Glutamatergic neuron (in vitro differentiated cells): Measurements from ENCODE around the gene ZNF774. TPM values are rescaled to one million over a fixed set of nuclear protein-coding genes. Genes with fewer than 3 reads are reported as not detected.

Experiments used
- DNase-seq: peaks from one replicate; pipeline ENCODE4 v3.0.0; 2022
- H3K27ac Mint-ChIP-seq: one replicate; pipeline ENCODE4 v1.8.0; 2020; ENCODE audit warnings: mild to moderate bottlenecking, mixed read lengths, inconsistent platforms; ENCODE audit not compliant: unreplicated experiment
- H3K27me3 Mint-ChIP-seq: one replicate; pipeline ENCODE4 v1.8.0; 2020; ENCODE audit warnings: mild to moderate bottlenecking, moderate library complexity, mixed read lengths, inconsistent platforms; ENCODE audit not compliant: unreplicated experiment
- H3K36me3 Mint-ChIP-seq: one replicate; pipeline ENCODE4 v1.8.0; 2020; ENCODE audit warnings: mild to moderate bottlenecking, mixed read lengths, inconsistent platforms; ENCODE audit not compliant: unreplicated experiment
- H3K4me1 Mint-ChIP-seq: one replicate; pipeline ENCODE4 v1.8.0; 2020; ENCODE audit warnings: mild to moderate bottlenecking, low read depth, mixed read lengths, inconsistent platforms; ENCODE audit not compliant: unreplicated experiment
- H3K4me3 Mint-ChIP-seq: one replicate; pipeline ENCODE4 v1.8.0; 2020; ENCODE audit warnings: mild to moderate bottlenecking, mixed read lengths, inconsistent platforms; ENCODE audit not compliant: unreplicated experiment
- H3K9me3 Mint-ChIP-seq: one replicate; pipeline ENCODE4 v1.8.0; 2020; ENCODE audit warnings: mild to moderate bottlenecking, moderate library complexity, mixed read lengths, inconsistent platforms; ENCODE audit not compliant: unreplicated experiment
- CTCF ChIP-seq: fragments of 200-600 bp; sonication (generic); IDR thresholded peaks from one replicate; pipeline ENCODE4 v1.5.0; 2021; ENCODE audit not compliant: partially characterized antibody, unreplicated experiment
- total RNA-seq: library from RNA; stranded (reverse); fragmentation: NEBNext Ultra II Directional; extraction: Animal tissue kit (Norgen Biotek cat#: 25700); gene quantifications from one replicate; pipeline ENCODE4 v1.2.1, GENCODE V29; 2021; ENCODE audit not compliant: unreplicated experiment

Gene ZNF774
- total RNA-seq, 1 donor from 2014 or later = 6.7 TPM

DNA sequence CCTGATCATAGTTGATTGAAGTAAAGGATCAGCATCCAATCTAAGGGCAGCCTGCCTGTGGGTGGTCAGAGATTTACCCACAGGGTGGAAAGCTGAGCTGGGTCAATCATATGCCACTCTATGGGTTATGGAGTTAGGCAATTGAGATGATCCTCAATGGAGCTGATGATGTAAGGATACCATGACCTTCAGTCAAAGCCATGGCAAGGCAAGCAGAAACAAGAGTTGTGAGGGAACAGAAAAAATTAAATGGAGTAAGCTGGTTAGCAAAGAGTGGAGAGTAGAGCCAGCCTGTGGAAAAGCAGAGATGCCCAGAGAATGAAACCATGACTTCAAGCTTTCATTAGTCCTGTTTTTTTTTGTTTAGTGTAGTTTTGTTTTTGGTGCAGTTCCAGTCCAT, 30.2 kb downstream of the ZNF774 start:
- Mint-ChIP-seq H3K4me1 (no peaks in the 10 kb centered on the region), H3K4me3 (no peak overlapping the region), H3K9me3 (peaks cover 5% of the 10 kb centered on the region), H3K27ac (no peak overlapping the region), H3K27me3 (no peaks in the 10 kb centered on the region), H3K36me3 (peaks cover 11% of the 10 kb centered on the region)
- no peak for TF ChIP-seq CTCF
- DNase-seq = no peak

- peaks cover 2% of the 10 kb centered on the region for H3K27me3 Mint-ChIP-seq
- no peak overlapping the region for H3K27ac Mint-ChIP-seq
- H3K4me3 Mint-ChIP-seq = peak overlapping the region; percentile 61
- H3K36me3 Mint-ChIP-seq = peaks cover 5% of the 10 kb centered on the region
- no peak for DNase-seq
- peaks cover 7% of the 10 kb centered on the region for H3K9me3 Mint-ChIP-seq
- peaks cover 10% of the 10 kb centered on the region for H3K4me1 Mint-ChIP-seq
- no peak for TF ChIP-seq CTCF
Measured at GRCh38 chr15:90386221-90386620, 34.1 kb downstream of the ZNF774 start.

DNA sequence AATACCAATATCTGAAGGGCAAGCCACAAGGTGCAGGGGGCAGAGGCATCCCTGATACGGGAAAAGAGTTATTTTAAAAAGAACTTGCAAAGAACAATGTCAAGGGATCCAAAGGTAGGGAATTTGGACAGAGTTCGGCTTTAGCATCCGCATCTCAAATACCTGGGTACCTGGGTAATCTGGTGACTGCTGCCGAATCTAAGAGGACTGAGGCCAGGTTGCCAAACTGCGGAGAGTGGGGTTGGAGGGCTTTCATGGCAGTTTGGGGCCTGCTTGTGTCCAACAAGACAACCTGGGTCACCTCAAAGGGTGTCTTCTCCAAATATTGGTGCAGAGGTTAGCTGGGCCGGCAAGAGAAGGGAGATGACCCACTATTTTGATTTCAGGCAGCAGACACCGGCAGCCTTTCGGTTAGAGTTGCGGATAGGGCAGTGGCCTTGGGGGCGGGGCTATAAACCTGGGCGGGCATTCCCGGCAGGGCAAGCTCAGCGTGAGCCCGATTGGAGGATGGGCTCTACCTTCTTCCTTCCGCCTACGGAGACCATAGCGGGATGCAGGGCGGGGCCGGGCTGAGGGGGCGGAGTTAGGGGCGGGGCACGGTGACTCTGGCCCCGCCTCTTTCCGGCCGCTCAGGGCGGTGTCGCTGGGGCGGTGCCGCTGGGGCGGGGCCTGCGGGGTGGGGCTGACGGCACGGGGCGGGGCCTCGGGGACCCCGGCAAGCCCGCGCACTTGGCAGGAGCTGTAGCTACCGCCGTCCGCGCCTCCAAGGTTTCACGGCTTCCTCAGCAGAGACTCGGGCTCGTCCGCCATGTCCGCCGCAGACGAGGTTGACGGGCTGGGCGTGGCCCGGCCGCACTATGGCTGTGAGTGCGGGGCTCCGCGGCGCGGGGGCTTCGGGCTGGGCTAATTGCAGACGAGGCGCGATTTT, 35.7 kb downstream of the ZNF774 start, which contains the start of gene IQGAP1:
Gene IQGAP1, plus strand, starts transcription at position 709 of the 928 bp plus-strand sequence. Its CDS starts 100 bp downstream, at position 809.
- H3K4me3 Mint-ChIP-seq = peak within 1 kb of the TSS; percentile 91
- peaks cover 8% of the 10 kb centered on the region for H3K9me3 Mint-ChIP-seq
- H3K27me3 Mint-ChIP-seq = peaks cover 2% of the 10 kb centered on the region
- DNase-seq = peak; percentile 98
- TF ChIP-seq CTCF = no peak
- peaks cover 20% of the 10 kb centered on the region for H3K4me1 Mint-ChIP-seq
- peaks cover 5% of the 10 kb centered on the region for H3K36me3 Mint-ChIP-seq
- H3K27ac Mint-ChIP-seq = peak within 1 kb of the TSS; percentile 86

- peak overlapping the region; percentile 86 for H3K27ac Mint-ChIP-seq
Measured at GRCh38 chr15:90388462-90389380, 36.6 kb downstream of the ZNF774 start.

More at GRCh38 chr15:90388462-90389380, 36.6 kb downstream of the ZNF774 start:
- Mint-ChIP-seq H3K9me3 (peaks cover 8% of the 10 kb centered on the region), H3K27me3 (peaks cover 2% of the 10 kb centered on the region), H3K4me1 (peaks cover 20% of the 10 kb centered on the region), H3K36me3 (peaks cover 5% of the 10 kb centered on the region), H3K4me3 (peak overlapping the region; percentile 91)
- DNase-seq = peak; percentile 67
- TF ChIP-seq CTCF = no peak
